ENCODE measurements around the gene LRGUK. TPM values are rescaled to one million over a fixed set of nuclear protein-coding genes. Genes with fewer than 3 reads are reported as not detected.

Gene LRGUK
- total RNA-seq, 2 experiments from 2014 or later = 0.09 TPM; not detected in 1

DNA sequence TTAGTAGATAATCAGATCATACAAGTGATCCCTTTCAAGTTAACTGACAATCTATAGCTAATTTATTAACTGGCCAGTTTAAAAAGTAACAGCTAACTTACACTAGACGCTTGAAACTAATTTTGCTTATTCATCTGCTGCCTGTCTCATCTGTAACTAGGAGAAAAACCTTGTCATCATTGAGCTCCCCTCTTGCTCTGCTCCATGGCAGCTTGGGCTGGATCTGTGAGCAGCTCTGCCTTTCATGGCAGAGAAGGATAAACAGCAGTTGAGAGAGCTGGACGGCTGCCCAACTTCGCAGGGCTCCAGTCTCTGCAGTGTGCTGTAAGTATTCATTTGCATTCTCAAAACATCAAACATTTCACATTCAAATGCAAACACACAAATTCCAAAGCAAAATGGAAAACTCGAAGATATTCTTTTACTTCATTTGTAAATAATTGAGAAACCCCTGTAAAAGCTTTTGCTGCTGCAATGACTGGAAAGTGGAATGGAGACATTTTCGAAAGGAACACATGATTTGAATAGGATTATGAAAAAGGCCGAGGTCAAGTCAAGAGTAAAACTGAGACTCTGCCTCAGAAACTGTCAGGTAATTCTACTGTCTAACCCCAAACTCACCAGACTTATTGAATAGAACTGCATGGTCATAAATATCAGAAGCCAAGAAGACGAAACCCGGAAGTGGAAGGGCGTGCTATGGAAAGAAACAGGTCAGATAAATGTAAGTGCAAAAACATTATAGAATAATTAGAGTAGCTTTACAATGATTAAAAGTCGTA is 172.0 kb downstream of the LRGUK start:
- DNase-seq (no peak), ATAC-seq (no peak)
- H3K36me3 Mint-ChIP-seq (ENCODE audit: low read depth) = peaks cover 37% of the 10 kb centered on the region
- TF ChIP-seq CTCF (IDR thresholded peaks at IDR 0.05) = no peak
- ChIA-PET POLR2A (no interaction called here), CTCF (no interaction called here)
- intact Hi-C loops (cut with micrococcal nuclease) = no loop called here
- H3K4me3 Mint-ChIP-seq = no peak overlapping the region
- no peaks in the 10 kb centered on the region for H3K4me1 Mint-ChIP-seq (ENCODE audit: low read depth)
- no peaks in the 10 kb centered on the region for H3K9me3 Mint-ChIP-seq
- H3K27me3 Mint-ChIP-seq = no peaks in the 10 kb centered on the region
- no peak overlapping the region for H3K27ac Mint-ChIP-seq

DNA sequence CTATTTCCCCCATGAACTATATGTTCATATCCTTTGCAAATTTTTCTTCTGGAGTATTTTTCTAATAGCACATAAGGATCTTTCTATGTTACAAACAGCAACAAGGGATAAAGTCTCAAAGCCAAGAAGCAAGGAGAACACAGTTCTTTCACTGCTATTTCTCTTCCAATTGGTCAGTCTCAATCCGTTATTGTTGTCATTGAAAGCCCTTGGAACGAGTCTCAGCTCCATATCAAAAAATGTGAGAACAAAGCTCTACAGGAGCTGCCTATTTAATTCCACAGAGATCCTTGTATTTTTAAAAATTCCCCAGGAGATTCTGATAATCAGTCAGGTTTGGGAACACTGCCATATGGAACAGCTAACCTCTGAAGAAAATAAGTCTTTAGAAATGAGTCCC is 173.8 kb downstream of the LRGUK start:
- Mint-ChIP-seq H3K27ac (no peak overlapping the region), H3K9me3 (no peaks in the 10 kb centered on the region), H3K36me3 (ENCODE audit: low read depth) (peaks cover 38% of the 10 kb centered on the region), H3K27me3 (no peaks in the 10 kb centered on the region), H3K4me3 (no peak overlapping the region), H3K4me1 (ENCODE audit: low read depth) (no peaks in the 10 kb centered on the region)
- ATAC-seq = no peak
- DNase-seq = no peak
- CTCF ChIA-PET = no interaction called here
- TF ChIP-seq CTCF (IDR thresholded peaks at IDR 0.05) = no peak
- intact Hi-C loops (cut with micrococcal nuclease) = no loop called here
- POLR2A ChIA-PET = no interaction called here

DNA sequence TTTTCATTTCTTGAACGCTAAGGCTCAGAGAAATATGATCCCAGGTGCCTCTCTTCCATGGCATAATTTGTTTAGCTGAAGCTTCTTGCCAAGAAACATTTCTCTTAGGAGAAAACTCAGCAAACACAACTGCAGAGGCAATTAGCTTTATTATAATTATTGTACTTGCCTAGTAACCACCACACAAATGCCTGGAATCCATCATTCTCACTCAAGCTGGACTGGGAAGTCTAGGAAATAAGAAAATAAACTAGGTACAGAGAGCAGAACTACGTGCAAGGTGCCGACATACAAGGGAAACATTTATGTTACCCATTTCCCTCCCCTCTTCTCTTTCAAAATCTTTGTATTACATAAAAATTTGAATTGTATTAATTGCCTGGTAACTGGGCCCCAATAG is 174.5 kb downstream of the LRGUK start:
- Mint-ChIP-seq H3K4me1 (ENCODE audit: low read depth) (no peaks in the 10 kb centered on the region), H3K27ac (no peak overlapping the region), H3K36me3 (ENCODE audit: low read depth) (peaks cover 33% of the 10 kb centered on the region), H3K4me3 (no peak overlapping the region), H3K9me3 (no peaks in the 10 kb centered on the region), H3K27me3 (no peaks in the 10 kb centered on the region)
- intact Hi-C loops (cut with micrococcal nuclease) = no loop called here
- TF ChIP-seq CTCF (IDR thresholded peaks at IDR 0.05) = no peak
- ChIA-PET CTCF (interaction anchor here (0.9 kb wide), 1 partner anchor 15 kb away, joined by 3 read pairs; the partner anchor contains the start of gene SLC35B4), POLR2A (no interaction called here)
- ATAC-seq (no peak), DNase-seq (no peak)

GRCh38 chr7:134302120-134302519 is 175.0 kb downstream of the LRGUK start:
- Mint-ChIP-seq H3K27me3 (no peaks in the 10 kb centered on the region), H3K9me3 (no peaks in the 10 kb centered on the region), H3K4me3 (no peak overlapping the region), H3K4me1 (ENCODE audit: low read depth) (no peaks in the 10 kb centered on the region), H3K27ac (no peak overlapping the region), H3K36me3 (ENCODE audit: low read depth) (peaks cover 32% of the 10 kb centered on the region)
- ChIA-PET POLR2A (no interaction called here), CTCF (interaction anchor here (0.9 kb wide), 1 partner anchor 15 kb away, joined by 3 read pairs; the partner anchor contains the start of gene SLC35B4)
- no peak for TF ChIP-seq CTCF (IDR thresholded peaks at IDR 0.05)
- intact Hi-C loops (cut with micrococcal nuclease) = no loop called here
- DNase-seq (no peak), ATAC-seq (no peak)

DNA sequence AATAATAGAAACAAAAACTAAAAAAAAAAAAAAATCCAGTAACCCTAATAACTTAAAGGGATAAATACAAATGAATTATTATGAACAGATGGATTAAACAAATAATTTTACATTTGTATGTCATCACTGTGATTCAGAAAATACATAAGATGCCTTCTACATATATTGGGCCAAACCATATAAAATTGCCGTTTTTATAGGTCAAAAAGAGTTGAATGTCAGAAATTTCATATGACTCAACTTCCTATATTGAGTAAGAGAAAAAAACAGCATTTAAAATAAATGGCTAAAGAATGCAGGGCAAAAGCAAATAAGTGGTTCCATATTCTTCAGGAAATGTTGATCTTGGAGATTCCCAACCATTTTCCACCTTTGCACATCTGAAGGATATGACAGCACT is 180.2 kb downstream of the LRGUK start:
- intact Hi-C loops (cut with micrococcal nuclease) = no loop called here
- Mint-ChIP-seq H3K4me3 (no peak overlapping the region), H3K27ac (no peak overlapping the region), H3K36me3 (ENCODE audit: low read depth) (peaks cover 17% of the 10 kb centered on the region), H3K9me3 (no peaks in the 10 kb centered on the region), H3K27me3 (no peaks in the 10 kb centered on the region), H3K4me1 (ENCODE audit: low read depth) (peaks cover 6% of the 10 kb centered on the region)
- ChIA-PET CTCF (no interaction called here), POLR2A (no interaction called here)
- ATAC-seq = no peak
- DNase-seq = no peak
- TF ChIP-seq CTCF (IDR thresholded peaks at IDR 0.05) = no peak
